HG03571 (cell line): Measurements from ENCODE around the gene HCK.
"Not testable (repeated sequence)": the region's sequence is repeated elsewhere in the genome, so short reads cannot be mapped to it uniquely, and the experiment has no call there.

ENCODE experiments used
- ATAC-seq: cut with Tn5 transposase; IDR thresholded peaks from one replicate; pipeline ENCODE4 v1.9.1; 2021; ENCODE audit not compliant: unreplicated experiment

HCK gene

DNA sequence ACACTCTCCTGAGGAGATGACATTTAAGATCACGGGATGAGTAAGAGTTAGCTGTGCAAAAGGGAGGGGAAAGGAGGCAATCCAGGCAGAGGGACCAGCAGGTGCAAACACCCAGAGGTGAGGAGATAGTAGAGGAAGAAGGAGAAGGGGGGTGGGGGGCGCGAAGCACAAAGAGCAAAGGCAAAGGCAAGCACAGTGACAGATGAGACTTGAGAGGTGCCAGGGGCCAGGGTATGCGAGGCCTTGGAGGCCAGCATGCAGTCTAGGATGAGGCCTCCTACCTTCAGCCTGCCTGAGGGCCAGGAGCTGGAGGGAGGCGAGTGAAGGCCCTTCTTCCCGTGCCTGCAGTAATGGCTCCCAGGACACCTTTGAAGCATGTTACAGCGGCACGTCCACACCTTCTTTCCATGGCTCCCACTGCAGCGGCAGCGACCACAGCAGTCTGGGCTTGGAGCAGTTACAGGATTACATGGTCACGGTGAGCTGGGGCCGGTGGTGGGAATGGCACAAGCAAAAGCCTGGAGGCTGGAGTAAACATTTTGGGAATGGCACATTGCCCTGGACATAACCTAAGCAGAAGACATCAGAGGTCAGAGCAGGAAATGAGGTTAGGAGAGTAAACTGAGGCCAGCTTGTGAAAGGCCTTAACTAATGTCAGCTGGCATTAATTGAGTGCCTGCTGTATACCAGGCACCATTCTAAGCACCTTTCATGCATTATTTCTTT lies 23.2 kb upstream of the HCK start:
- ATAC-seq: no peak

DNA sequence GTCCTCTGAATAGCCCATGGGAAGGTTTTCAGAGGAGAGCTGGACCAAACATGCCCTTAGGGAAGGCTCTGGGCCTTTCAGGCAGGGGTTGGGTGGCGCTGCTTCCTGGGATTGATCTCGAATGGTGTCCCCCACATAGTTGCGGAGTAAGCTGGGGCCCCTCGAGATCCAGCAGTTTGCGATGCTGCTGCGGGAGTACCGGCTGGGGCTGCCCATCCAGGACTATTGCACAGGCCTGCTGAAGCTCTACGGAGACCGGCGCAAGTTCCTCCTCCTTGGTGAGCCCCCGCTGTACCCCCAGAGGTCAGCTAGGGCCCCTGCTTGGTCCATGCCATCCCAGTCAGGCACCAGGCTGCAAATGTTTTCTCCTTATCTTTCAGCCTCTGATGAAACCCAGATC lies 22.5 kb upstream of the HCK start:
- no peak for ATAC-seq

DNA sequence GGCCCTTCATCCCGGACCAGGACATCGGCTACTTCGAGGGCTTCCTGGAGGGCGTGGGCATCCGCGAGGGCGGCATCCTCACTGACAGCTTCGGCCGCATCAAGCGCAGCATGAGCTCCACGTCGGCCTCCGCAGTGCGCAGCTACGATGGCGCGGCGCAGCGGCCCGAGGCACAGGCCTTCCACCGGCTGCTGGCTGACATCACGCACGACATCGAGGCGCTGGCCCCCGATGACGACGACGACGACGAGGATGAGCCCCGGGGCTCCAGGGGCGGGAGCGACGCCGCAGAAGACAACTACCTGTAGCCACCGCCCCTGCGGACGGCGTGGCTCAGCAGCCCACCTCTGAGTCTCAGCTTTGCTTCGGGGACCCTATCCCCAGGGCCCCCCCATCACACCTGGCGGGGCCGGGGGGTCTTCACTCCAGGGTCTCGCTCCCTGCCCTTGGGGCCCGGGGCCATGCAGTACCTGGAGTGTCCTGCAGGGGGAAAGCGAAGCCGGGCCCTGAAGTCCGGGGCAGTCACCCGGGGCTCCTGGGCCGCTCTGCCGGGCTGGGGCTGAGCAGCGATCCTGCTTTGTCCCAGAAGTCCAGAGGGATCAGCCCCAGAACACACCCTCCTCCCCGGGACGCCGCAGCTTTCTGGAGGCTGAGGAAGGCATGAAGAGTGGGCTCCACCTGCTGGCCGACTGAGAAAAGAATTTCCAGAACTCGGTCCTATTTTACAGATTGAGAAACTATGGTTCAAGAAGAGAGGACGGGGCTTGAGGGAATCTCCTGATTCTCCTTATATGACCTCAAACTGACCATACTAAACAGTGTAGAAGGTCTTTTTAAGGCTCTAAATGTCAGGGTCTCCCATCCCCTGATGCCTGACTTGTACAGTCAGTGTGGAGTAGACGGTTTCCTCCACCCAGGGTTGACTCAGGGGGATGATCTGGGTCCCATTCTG lies 20.8 kb upstream of the HCK start:
- ATAC-seq: no peak

DNA sequence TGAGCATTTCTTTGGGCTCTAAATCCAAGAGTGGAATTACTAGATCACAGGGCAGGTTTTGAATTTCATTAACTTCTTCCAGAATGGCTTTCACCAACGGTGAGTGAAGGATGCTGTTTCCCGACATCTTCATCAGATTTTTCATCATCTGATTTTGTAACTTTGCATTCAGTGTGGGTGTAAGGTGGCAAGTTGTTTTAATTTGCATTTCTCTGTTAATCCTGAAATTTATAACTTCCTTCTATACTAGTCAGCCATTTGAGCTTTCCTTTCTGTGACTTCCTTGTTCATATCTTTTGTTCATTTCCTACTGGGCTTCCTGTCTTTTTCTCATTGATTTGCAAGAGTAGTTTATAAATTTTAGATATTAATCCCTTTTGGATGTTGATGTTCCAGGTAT lies 18.7 kb upstream of the HCK start:
- ATAC-seq: no peak

DNA sequence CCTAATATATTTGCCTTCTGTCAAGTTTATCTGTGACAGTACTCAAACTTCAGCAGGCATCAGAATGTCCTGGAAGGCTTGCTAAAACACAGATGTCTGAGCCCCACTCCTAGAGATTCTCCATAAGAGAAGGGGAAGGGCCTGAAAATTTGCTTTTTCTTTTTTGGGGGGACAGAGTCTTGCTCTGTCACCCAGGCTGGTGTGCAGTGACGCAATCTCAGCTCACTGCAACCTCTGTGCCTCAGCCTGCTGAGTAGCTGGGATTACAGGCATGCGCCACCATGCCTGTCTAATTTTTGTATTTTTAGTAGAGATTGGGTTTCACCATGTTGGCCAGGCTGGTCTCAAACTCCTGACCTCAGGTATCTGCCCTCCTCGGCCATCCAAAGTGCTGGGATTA lies 18.3 kb upstream of the HCK start:
- ATAC-seq: not testable (repeated sequence)

DNA sequence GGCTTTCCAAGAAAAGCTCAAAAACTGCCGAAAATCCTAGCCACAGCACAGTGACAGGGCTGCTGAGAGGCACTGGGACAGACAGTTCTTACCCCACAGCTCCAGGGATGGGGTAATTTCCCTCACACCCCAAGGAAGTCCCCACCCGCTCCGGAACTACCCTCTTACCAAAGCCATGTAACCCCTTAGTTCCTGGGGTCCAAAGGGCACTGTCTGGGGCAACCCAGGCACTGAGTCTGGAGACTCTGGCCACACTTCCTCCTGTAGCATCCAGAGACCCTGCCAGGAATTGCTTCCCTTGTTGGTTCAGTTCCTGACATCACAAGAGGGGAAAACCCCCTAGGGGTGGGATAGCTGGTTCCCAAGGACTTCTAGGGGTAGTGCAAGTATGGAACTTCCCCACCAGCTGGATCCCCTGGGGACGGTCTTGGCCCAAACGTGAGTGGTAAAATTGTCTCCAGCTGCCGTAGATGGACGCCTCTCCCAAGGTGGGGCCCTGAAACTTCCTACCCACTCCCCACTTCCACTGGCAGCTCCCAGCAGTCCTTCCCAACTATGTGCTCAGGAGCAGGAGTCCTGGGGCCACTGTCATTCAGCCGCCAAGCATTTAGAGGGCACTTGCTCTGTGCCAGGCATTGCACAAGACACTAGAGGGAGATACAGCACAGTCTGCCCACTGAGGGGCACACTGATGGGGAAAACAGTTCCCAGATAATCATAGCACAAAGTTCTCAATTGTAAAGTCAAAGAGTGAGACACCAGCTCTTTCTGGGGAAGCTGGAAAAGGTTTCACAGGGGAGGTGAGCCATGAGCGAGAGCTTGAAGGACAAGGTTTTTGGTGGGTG lies 17.2 kb upstream of the HCK start:
- ATAC-seq: no peak

DNA sequence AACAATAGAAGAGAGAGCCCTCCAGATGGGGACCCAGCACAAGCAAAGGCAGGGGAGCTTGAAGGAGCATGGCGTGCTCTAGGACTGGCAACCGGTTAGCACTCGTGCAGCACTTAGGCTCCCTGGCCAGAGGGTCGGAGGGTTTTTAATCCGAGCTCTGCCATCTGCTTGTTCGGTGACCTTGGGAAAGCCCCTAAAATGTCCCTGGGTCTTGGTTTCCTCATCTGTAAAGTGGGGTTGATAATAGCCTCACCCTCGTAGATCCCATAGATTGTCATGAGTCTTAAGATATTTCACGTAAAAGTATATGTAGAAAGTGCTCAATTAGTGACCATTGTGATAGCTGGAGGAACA lies 16.6 kb upstream of the HCK start:
- no peak for ATAC-seq

DNA sequence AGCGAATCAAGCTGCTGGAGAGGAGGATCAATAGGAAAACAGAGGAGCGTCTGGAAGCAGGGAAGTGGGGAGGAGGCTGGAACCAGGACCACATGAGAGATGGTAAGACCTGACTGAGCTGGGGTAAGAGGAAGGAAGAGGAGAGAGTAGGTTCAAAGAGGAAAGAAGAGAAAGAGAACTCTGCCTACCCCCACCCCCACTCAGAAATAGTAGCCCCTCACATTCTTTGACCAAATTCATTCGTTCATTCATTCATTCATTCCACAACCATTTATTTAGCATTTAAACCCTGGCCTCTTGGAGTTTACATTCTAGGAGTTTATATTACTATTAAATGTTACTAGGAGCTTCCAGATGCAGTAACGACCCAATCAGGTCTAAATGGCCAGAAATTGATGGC lies 15.8 kb upstream of the HCK start:
- ATAC-seq: no peak

DNA sequence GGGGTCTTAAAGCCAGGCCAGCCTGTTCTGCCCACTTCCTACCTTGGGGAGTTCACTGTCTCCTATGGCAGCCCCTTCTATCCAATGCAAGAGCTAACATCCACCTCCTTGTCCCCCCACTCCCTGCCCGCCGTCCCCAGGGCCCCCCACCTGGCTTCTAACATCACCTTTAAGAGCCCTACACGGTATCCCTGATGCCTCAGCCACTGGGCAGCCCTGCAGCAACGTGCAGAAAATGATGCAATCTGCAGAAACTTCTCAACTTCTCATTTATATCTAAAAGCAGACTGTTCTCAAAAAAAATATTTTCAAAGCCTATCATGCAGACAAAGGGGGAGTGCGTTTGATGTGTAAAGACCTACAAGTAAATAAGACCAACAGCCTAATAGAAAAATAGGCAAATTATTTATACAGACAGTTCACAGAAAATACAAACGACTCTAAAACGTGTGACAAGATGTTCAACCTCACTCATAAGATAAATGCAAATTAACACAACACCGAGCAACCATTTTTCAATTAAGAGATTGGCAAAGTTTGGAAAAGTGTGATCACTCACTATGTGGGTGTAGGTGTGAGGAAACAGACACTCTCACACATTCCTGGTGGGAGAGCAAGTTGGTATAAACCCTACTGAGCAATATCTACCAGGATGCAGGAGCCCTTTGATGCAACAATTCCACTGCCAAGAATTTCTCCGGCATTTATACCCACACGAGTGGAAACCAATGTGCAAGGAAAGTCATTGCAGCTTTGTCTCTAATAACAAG lies 15.1 kb upstream of the HCK start:
- no peak for ATAC-seq

DNA sequence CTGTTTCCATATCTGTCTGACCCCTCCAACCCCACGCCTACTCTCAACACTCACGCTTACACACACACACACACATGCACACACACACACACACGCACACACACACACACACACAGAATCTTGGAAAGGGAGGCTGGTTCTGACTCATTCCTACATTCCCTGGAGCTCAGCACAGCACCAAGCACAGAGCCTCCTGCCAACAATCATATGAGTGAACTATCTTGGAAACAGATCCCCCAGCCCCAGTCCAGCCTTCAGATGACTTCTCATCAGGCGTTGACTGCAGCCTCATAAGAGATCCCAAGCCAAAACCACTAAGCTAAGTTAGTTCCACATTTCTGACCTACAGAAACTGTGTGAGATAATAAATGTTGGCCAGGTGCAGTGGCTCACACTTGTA lies 14.1 kb upstream of the HCK start:
- no peak for ATAC-seq

DNA sequence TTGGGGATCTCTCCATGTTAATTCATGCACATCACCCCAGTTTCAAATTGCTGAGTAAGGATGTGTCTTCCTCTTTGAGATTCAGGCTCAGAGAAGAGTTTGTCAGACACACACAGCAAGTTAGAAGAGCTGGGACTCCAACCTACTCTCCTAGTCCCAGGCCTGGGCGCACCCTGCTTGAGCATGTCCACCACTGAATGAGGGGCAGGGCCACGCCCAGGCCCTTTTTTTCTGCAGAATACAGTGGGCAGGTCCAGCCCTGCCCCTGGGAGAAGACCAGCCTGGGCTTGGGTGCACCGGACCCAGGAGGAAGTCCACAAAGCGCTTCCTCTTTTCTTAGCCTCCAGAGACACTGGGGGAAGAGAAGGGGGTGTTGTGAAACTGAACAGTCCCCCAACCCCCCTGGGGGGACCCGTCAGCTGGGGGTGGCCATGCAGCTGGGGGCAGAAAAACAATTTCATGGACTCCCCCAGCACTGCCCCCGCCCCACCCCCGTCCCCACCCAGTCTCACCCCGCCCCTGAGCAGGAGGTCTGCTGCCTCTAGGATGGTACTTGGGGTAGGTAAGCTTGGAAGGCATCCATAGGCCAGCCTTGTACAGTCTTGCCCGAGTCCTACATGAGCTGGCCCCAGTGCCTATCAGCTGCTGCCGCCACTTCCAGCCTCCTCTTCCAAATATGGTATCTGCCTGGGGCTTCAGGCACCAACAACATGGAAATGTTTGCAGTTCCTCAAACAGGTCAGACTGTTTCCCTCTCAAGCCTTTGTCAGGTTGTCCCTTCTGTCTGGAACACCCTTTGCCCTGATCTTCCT lies 11.7 kb upstream of the HCK start:
- peak; percentile 66 for ATAC-seq

DNA sequence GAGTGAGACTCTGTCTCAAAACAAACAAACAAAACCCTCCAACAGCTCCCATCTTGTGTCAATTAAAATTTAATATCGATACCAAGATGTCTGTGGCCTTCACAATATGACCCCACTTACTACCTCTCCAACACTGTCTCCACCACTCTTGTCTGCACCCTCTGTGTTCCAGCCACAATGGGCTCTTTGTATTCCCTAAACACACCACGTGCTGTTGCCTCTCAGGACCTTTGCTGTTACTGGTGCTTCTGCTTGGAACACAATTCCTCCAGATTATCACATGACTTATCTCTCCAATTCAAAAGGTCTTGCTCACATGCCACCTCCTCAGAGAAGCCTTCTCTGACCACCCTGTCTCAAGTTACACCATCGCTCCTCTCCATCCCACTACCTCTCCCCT lies 6.0 kb upstream of the HCK start:
- ATAC-seq: no peak

DNA sequence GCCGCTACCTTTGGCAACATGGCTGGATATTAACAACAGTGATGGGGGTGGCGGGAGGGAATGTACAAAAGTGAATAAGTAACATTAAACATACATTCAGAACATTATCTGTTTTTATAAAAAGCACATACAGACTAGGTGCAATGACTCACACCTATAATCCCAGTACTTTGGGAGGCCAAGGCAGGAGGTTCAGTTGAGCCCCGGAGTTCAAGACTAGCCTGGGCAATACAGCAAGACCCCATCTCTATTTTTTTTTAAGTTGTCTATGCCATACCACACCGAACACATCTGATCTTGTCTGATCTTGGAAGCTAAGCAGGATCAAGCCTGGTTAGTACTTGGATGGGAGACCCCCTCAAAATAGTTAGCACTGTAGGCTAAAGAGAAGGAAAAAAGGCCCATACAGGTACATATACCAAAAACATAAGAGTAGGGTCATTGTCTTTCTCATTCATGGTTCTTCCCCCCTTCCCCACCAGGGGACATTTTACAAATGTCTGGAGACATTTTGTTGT lies 1.7 kb upstream of the HCK start:
- no peak for ATAC-seq

DNA sequence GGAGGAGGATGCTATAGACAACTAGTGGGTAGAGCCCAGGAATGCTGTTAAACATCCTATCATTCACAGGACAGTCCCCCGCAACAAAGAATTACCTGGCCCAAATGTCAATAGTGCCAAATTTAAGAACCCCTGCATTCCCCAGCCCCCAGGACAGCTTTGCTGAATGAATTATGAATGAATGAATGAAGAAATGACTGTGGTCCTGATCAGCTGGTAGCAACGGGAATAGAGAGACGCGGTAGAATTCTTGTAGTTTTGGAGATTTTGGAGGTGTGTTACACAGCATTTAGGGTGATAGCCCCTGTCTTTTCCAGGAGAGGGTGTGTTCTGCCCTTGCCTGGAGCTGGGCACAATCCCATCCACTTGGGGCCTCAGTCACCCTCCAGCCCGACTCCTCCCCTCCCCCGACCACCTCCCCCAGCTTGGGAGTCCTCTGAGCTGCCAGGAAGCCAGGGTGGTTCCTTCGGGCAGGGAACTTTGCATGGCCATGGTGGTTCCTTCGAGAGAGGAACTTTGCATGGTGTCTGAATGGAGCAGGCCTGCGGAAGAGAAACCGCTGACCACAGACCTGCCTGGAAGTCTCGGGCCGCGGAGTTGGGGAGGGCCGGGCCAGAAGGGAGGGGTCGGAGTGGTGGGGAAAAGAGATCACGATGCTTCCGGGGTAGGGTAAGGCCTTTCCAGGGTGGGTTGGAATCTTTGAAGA lies 1.0 kb upstream of the HCK start:
- ATAC-seq: no peak

DNA sequence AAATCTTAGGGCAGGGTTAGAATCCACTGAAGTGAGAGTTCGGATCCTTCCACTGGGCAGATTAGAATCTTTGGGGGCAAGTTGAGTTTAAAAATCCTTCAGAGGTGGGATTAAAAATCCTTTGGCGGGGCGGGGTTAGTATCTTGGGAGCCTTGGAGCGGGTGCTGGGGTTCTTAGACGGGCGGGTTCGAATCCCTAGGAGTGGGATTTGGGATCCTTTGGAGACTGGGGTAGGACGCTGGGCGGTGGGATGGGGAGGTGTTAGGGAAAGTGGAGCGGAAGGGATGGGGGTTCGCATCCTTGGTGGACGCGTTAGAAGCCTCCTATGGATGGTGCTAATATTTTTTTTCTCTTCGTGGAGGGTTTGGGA lies 337 bp upstream of the HCK start:
- no peak for ATAC-seq

DNA sequence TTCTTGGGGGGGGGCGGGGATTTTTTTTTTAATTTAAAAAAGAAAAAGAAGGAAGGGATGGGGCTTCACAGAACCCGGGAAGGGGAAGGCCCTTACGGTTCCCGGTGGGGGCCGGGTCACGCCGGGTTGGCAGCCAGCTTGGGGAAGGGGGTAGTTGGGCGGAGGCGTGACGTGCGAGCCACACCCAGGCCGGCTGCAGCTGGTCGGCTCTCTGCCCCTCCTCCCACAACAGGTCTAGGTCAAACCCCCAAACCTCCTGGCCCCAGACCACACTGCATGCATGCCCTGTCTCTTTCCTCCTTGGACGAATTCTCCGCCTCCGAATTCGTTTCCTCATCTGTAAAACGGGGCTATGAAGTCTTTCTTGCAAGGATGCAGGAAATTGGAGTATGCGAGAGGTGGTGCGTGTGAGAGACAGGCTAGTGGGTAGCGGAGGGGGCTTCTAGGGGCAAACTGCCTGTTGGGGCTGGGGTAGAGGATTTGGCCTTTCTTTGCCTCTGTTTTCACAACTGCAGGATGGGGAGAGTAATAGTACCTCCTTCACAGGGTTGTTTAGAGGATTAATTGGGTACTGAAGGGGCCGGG lies 828 bp downstream of the HCK start:
- no peak for ATAC-seq

DNA sequence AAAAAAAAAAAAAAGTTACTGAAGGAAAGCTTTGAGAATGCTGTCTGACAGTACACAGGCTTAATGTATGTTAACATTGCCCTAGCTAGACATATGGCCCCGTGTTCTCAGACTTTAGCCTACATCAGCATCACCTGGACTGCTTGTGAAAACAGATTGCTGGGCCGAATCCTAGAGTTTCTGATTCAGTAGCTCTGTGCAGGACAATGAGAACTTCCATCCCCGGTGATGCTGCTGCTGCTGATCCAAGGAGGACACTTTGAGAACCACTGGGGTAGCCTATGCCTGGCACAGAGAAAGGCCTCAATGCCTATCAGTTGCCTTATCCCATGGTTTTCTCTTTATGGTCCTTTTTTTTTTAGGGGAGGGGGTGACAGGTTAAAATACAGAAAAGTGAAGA lies 1.6 kb downstream of the HCK start:
- no peak for ATAC-seq

DNA sequence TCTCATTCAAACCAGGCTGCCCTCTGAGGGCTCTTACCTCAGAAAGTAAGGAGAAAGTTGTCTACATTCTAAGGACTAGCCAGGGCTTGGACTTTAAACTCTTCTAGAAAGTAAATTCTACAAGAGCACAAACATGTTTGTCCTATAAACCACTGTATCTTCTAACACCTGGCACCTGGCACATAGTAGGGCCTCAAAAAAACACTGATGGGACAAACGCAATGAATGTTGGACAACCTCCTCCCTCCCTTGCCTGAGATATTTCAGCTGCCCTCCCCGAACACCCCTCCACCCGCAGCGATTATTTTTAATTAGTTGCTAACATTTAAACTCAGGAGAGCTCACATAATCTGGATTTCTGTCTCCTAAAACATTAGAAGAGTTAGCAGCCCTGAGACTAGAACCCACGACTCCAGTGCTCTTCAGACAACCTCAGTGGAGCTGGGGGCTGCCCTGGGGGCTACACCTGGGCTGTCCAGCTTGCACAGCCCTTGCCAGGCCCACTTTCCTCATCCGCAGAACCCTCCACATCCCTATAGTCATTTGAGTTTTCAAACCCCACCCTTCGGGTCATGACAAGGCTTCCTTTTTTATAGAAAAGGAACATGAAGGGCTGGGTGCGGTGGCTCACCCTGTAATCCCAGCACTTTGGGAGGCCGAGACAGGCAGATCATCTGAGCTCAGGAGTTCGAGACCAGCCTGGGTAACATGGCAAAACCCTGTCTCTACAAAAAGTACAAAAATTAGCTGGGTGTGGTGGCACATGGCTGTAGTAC lies 4.9 kb downstream of the HCK start:
- ATAC-seq: no peak
